A204.1 (cell line): ENCODE data around the gene LGALS3BP.

ENCODE experiments used
- FAIRE-seq: peaks from 2 replicates; lab custom pipeline; 2012; peaks lifted over from hg19 to GRCh38; lab: Jason Lieb, UNC

The LGALS3BP gene

DNA sequence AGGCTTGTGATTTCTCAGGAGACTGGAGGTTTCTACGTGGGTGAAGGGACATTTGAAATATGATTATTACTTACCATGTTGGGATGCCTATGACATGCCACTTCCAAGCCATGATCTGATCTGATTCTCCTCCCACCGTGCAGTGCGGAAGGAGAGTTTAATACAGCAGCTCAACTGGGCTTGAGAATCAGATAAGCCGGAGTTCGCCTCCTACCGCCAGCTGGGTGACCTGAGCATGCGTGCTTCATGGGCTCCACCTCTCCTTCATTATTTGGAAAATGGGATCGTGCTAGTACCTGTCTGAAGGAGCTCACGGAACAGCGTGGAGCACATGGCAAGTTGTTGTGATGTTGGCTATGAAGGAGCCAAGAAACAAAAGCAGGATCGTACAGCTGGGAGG is 42.2 kb downstream of the LGALS3BP start:
- no peak for FAIRE-seq

DNA sequence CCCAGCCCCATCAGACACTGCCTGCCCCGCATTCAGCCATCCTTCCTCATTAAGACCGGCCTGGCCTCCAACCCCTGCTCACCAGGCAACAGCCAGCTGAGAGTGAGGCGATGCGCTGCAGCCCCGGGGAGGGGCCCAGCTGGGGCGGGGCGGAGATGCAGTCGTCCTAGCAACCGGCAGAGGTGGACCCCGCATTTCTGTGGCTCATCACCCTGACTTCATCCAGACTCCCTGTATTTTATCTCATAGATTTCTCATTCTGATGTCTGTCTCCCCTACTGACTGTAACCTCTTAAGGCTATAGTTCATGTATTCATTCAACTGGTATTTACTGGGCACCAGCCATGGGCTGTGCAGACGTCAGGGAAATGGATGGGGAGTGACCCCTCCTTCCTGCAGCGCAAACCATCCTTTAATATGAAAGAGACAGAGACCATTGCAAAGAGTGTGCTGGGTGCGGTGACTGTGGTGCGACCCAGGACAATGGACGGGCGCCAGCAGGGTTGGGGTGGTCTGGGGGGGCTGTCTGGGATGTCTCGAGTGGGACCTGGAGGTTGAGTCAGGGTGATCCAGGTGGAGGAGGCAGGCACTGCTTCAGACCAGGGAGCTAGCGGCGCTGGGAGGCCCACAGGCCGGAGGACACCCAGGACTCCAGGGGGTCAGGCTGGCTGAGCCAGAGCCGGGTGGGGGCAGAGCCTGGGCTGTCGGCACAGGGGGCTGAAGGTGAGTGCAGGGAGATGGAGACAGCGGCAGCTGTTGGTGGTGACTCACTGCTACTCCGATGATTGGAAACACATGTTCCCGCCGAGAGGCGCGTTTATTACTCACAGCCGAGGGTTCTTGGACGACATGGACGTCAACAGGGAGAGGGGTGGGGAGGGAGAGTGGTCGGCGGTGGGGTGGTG is 44.1 kb downstream of the LGALS3BP start:
- no peak for FAIRE-seq

DNA sequence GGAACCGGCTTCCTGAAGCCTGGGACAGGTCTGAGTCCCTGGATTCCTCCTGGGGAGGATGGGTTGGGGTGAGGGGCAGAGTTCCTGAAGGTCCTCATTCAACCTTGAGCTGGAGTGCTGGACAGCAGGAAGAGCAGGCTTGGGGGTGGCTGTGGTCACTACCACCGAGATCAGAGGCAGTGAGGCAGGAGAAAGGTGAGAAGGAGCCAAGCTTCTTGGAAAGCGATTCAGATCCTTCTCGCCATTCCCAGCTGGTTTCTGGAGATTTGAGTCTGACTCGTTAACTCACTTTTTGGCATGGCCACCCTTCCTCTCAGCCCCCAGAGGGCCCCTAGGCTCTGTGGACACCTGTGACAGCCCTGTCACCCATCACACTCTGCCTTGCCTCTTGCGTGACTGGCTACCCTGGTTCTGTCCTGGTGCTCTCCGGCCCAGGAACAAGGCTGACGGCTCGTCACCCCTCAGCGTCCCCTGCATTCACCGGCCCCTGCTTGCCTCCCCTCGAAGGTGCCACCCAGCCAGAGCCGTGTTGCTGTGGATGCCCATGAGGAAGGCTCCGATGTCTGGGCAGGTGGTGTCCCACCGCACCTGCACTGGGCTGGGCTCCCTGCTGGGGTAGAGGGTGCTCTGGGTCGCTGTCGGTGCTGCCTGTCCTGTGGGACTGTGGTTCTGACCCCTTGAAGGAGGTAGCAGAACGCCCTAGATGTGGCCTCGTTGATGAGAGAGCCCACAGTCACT is 44.9 kb downstream of the LGALS3BP start:
- no peak for FAIRE-seq

DNA sequence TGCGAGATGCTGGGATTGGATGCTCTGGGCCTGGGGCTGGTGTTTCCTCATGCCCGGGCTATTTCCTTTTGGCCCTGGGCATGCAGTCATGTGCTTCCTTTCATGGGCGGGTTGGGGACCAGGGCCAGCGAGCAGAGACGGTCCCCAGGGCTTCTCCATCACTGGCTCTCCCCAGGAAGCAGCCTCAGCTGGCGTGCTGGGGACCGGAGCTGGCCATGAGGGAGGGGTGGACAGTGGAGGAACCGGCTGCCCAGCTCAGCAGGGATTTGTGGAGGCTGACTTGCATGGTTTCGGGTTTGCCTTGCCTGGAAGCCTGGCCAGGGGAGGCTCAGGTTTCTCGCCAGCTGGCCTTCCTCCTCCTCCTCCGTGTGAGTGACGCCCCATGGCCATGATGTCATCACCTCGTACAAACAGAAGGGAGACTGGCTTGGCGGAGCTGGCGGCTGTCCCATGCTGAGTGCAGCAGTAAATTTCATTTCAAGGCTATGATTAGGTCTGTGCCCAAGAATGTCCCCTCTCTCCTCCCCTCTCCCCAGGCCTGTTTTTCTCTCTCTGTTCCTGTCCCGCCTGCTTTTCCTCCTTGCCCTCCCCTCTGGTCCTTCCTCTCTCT is 45.7 kb downstream of the LGALS3BP start:
- FAIRE-seq = no peak

DNA sequence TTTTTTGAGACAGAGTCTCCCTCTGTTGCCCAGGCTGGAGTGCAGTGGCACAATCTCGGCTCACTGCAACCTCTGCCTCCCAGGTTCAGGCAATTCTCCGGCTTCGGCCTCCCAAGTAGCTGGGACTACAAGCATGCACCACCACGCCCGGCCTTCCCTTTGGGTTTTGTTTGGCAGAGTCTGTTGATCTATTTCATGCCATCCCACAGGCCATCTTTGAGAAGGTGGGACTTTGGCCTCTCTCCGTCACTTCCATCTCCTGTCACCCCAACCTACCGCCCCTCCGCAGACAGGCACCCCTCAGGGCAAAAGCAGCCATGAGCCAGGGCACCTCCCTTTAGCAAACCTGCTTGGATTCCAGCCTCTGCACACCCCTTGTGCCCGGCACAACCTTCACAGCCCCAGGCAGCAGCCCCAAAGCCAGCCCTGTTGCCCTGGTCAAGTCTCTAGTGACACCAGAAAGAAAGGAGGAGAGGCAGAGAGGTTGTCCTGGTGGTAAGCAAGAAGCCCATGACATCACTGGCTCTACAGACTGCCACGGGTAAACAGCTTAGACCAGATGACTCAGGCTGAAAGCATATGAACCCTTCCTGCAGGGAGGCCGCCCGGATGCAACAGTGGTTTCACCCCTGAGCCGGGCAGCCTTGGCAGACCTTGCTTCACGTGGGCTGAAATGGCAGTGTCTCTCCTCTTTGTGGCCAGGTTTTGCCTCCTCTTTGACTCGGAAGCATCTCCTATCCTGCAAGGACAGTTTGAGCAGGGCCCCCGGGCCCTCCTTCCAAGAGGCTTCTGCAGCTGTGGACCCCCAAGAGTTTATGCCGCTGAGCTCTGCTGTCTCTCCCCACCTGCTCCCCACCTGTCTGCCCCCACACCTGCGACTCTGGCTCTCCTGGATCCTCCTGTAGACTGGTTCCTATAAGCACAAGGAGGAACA is 46.4 kb downstream of the LGALS3BP start:
- FAIRE-seq = no peak

DNA sequence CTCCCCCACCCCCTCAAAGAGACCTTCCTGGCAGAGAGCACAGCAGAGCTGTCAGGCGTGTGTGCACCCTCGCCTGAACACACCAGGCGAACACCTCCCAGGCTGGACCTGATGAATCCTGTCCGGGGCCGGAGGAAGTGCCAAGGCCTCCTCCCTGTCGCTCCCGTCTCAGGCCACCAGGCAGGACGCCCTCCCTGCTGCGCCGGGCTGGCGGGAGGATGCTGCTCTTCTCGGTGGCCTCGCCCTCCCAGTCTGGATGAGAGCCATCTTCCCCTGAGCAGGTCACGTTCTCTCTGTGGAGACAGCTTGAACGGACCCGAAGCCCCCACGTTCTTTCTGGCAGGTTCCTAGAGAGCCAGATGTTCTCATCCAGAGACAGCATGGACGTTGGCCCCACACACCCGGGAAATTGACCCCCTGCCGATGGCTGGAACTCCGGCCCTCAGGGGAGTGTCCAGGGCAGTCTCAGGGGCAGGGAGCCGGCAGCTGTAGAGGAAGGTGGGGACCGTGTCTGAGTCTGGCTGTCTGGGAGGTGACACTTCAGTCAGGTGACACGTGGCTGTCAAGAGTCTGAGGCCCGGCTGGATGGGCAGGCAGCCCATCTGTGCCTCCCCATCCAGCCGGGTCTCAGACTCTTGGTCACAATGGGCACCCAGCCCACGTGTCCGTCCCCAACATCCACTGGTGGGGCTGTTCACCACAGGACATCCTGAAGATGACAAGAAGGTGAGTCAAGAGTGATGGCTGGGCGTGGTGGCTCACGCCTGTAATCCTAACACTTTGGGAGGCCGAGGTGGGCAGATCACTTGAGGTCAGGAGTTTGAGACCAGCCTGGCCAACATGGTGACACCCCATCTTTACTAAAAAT is 49.6 kb downstream of the LGALS3BP start:
- FAIRE-seq = no peak

DNA sequence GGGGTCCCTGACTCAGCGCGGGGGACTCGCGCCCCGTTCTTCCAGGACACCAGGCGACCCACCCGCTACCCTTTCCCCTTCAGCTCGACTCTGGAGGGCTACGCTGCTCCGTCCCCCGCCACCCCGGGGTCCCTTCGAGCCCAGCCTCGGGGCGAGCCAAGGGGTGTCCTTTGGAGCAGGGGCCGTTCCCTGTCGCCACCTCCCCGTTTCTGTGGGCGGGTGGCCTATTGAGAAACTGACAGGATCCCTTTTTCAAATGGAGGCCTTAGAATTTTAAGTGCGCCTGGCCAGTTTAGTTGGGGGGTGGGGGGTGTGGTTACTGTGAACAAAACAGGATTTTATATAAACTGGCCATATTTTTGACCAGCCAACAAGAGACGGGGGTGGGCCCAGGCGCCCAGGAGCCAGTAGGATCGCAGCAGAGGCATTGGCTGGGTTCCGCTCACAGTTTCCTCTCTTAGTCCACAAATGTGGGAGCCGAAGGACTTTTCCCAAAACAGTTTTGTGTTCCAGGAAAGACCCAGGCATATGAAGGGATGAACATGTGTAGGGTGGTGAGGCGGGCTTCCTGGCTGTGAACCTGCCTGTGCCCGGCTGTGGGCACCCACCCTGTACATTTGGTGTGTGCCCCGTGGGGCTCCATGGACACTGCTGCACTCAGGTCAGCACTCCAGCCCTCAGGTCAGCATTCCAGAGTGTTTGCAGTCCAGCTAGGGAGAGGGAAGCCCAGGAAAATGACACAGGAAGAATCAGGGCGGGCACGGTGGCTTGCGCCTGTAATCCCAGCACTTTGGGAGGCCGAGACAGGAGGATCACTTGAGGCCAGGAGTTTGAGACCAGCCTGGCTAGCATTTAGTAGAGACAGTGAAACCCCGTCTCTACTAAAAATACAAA is 53.8 kb downstream of the LGALS3BP start:
- no peak for FAIRE-seq

DNA sequence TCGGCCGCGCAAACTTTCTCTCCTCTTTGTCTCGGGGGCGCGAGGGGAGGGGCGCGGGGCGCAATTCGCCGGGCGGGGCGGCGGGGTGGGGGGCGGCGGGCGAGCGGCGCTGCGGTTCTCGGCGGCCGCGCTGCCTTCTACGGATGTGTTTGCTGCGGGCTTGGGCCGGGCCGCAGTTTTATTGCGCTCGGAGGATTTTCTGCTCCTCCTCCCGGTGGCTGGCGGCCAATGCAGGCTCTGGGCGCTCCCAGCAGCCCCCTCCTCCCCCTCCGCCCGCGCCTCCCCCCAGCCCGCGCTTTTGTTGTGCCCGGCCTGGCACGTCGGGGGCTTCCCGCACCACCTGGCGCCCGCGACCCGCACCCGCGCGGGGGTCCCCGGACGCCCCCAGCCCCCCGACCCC is 54.5 kb downstream of the LGALS3BP start, which contains the start of gene TIMP2:
TSS of gene TIMP2 (minus strand) at position 154 of the 400 bp plus-strand sequence. CDS start 299 bp downstream, outside the sequence.
- FAIRE-seq = no peak

DNA sequence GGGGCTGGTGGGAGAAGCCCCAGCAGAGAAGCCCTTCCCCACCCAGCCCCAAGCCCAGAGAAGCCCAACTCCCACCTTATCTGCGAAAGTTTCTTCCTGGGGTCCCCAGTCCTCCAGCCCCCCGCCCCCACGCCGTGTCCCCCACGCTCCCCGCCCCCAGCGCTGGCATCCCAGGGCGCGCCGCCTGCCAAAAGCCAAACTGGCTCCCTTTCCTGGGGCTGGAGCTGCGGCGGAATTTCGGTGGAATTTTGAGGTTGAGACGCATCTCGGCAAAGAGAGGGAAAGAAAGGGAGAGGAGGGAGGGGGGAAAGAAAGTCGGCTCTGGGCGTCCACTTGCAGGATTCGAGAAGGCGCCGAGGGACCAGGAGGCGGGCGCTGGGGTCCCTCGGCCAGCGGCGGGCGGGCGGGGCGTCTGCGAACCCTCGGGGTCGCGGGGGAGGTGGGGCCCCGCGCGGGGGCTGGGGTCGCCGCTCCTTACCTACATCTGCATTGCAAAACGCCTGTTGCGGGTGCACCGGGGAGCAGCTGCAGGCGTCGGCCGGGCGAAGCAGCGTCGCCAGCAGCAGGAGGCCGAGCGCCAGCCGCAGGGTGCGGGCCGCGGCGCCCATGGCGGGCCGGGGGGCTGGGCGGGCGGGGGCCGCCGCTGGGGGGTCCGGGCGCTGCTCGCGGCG is 55.1 kb downstream of the LGALS3BP start:
- FAIRE-seq = no peak

DNA sequence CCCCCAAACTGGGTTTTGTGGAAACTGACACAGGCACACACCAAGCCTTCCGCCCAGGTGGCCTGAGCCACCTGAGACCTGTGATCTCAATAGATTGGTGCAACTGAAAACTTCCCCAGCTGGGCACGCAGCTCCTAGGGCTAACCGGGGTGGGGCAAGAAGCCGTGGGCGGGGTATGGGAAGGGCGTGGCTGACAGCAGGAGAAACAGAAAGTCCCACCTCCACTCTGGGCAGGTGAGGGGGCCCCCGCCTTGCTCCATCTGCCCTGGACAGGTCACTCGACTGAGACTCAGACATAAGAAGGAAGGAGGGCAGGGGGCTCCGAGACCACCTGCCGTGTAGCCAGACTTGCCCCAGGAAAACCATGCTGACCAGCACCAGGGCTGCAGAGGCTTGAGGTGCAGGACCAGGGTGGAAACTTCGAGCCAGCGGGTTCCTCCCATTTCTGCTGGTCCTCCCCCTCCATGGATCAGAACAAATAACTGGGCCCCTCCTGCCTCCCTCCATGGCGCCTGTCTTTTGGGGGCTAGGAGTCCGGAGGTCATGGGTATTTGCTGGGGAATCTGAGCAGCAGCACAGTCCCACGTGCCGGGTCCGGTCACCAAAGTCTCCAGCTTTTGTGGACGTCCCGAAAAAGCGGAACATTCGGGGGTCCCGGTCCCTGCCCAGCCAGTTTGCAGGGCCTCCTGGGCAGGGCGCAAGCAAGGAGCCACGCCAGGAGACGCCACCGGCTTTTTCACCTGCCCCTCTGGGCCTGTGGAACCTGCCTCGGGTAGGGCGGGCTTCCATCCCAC is 55.9 kb downstream of the LGALS3BP start:
- FAIRE-seq = no peak

DNA sequence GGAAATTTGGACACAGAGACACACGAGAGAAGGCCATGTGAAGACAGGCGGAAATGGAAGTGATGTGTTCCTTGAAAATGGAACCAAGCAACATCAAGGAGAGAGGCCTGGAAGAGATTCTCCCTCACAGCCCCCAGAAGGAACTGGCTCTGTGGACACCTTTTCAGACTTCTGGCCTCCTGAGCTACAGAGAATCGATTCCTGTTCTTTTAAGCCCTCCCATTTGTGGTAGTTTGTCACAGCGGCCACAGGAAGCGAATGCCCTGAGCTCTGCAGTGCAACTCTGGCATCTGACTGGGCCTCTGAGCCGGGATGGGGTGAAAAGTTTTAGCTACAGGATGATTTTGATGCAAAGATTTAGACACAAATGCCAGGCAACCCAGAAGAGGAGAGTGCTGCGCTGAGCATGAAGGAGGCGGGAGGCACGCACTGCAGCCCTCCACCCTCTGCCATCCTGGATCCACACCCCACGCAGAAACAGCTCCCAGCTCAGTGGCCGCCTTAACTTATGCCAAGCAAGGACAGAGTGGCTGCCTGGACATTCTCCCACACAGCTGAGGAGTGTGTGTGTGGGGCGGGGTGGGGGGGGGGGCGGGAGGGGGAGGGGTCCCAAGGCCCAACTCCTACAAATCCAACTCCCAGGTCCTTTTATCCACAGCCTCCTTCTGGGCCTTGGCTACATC is 56.8 kb downstream of the LGALS3BP start:
- FAIRE-seq = no peak

DNA sequence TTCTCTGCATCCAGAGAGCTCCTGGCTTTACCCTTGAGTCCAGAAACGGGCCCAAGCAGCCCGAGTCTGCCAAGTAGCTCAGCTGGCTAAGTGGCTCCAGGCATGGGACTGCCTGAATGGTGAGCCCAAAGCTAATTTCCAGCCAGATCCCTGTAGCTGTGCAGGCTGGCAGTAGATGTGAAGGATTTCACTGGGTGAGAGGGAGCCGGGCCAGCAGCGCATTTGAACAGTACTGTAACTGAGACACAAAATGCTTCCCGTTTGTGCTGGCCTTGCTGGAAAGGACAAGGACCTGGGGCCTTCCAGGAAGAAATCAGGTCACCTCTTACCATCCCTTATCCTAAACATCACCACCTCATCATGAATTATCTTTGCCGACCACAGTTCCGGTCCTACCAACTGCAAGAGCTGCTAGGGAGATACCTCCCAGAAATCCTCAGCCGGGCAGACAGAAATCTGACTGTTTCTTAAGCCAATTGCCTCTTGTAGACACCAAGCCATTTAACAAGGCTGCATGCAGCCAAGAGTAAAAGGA is 58.2 kb downstream of the LGALS3BP start:
- FAIRE-seq = no peak
